HCT116 (cell line): ENCODE data around the gene FCRL5.

Experiments
- CTCF ChIP-seq, 3 experiments: fragments of 200-600 bp in 1 of 3; sonication (generic) in 1 of 3; IDR thresholded peaks in 2 of 3; conservative IDR thresholded peaks in 1 of 3; 2 replicates each; pipeline ENCODE4 v1.5.1; 2012 to 2017; ENCODE audit warnings: low read depth in 2 of 3, low read length in 2 of 3, antibody characterized with exemption in 1 of 3, borderline replicate concordance in 1 of 3, control low read depth in 1 of 3, mild to moderate bottlenecking in 1 of 3, mixed read lengths in 1 of 3, mixed run types in 1 of 3, moderate library complexity in 1 of 3; ENCODE audit not compliant: insufficient read depth in 1 of 3
- EGR1 ChIP-seq: IDR thresholded peaks from 2 replicates; pipeline ENCODE4 v1.6.1; 2012; ENCODE audit warnings: low read depth
- POLR2AphosphoS5 ChIP-seq: IDR thresholded peaks from 2 replicates; pipeline ENCODE4 v1.6.1; 2011; ENCODE audit warnings: mild to moderate bottlenecking, low read depth, low read length, moderate library complexity

- TF ChIP-seq CTCF (IDR thresholded peaks at IDR 0.05 in 2 of 3, conservative IDR thresholded peaks at IDR 0.05 in 1 of 3; ENCODE audit: borderline replicate concordance in 1 of 3, insufficient read depth in 1 of 3, low read depth in 2 of 3, low read length in 2 of 3) (no peak), POLR2AphosphoS5 (no peak), EGR1 (no peak)
Observed at GRCh38 chr1:157471531-157471930, 80.8 kb downstream of the FCRL5 start.
